WI38 (cell line): Measurements from ENCODE around the gene SERPINB2.

Experiments used
- H3K4me3 ChIP-seq: 2 replicates; pipeline ENCODE4 v1.5.1; 2011; ENCODE audit warnings: low read depth, mild to moderate bottlenecking, control low read depth, low read length
- CTCF ChIP-seq: IDR thresholded peaks from 2 replicates; pipeline ENCODE4 v1.5.1; 2012; ENCODE audit warnings: low read depth, mild to moderate bottlenecking, control low read depth, low read length

Gene SERPINB2, protein sequence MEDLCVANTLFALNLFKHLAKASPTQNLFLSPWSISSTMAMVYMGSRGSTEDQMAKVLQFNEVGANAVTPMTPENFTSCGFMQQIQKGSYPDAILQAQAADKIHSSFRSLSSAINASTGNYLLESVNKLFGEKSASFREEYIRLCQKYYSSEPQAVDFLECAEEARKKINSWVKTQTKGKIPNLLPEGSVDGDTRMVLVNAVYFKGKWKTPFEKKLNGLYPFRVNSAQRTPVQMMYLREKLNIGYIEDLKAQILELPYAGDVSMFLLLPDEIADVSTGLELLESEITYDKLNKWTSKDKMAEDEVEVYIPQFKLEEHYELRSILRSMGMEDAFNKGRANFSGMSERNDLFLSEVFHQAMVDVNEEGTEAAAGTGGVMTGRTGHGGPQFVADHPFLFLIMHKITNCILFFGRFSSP

DNA sequence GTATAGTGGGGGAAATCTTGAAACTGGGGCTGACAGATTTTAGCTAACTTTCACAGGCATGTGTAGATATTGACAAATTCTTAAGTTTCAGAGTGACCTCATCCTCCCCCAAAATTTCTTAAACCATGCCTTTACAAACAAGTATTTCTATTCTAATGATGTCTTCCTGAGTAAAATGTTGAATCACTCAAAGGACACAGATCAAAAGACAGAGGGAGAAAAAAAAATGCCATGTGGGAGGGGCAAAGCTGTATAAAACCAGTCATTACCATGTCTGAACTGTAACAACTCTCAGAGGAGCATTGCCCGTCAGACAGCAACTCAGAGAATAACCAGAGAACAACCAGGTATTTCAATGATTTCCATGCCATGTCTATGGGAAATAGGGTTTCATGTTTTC, at the start of gene SERPINB2:
Gene SERPINB2 (plus strand): TSS at position 282 of the 400 bp plus-strand sequence. CDS start 3,740 bp downstream, outside the sequence.
- TF ChIP-seq CTCF: no peak
- peak within 1 kb of the TSS; percentile 48 for H3K4me3 ChIP-seq

GRCh38 chr18:63843008-63843407, 44.5 kb upstream of the SERPINB2 start:
- TF ChIP-seq CTCF: no peak
- no peak overlapping the region for H3K4me3 ChIP-seq

DNA sequence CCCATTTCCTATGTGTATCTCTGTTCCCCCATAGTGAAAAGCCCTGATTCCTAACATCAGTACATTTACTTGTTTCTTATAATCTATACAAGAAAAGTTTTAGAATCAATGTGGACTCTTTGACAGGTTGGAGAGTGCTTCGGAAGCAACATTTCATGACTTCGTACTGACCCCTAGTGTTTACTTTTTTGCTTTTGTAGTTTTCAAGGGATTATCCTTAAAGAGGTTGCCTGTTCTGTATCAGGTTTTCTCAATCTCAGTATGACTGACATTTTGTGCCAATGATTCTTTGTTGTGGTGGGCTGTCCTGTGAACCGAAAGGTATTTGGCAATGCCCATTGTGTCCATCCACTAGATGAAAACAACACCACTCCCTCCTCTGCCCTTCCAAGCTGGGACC, 43.3 kb upstream of the SERPINB2 start:
- TF ChIP-seq CTCF: no peak
- H3K4me3 ChIP-seq: no peak overlapping the region

DNA sequence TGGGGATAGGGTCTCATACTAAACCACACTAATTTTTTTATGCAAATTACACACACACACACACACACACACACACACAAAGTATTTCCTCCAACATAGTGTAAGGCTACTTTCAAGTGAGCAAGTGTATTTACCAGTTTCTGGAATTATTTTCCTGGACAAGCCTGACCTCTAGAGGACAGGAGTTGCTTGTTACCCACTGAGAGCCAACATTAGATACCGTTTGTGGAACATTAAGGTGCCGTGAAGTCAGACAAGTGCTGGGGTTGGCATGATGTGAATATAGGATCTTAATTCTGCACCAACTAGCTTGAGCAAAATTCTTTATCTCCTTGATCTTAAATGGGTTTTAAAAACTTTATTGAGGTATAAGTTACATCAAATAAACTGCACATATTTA, 39.3 kb upstream of the SERPINB2 start:
- peak; percentile 53 for TF ChIP-seq CTCF
- H3K4me3 ChIP-seq: no peak overlapping the region

DNA sequence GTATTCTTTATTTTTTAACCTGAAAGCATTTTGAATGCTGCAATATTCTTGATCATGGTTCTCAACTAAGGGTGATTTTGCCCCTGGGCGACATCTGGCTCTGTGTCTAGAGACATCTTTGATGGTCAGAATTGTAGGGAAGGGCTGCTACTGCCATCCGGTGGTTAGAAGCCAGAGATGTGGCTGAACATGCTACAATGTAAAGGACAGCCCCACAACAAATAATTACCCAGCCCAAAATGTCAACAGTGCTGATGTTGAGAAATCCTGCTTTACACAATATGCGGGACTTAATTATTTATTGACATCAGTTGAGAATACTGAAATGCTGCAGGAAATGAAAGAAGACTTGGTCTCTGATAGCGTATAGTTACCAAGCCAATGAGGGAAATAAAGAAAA, 37.5 kb upstream of the SERPINB2 start:
- peak; percentile 53; the same call in 1 of the 2 replicates for TF ChIP-seq CTCF
- no peak overlapping the region for H3K4me3 ChIP-seq

DNA sequence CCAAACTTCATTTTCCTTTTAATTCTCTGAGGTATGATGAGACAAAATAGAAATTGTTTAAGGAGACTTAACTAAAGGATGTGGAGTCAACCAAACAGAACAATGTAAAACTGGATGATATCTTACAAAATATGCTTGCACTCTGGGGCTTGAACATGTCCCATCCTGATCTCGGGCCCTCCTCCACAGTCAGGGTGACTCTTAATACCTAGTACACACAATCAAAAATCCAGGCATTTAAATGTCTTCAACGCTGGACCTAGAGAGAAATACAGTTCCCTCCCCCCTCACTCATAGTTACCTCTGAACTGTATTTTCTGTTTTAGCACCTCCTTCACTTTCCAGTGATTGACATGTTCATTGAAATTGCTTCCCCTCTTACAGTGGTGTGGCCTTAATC, 36.9 kb upstream of the SERPINB2 start:
- H3K4me3 ChIP-seq: no peak overlapping the region
- TF ChIP-seq CTCF: no peak

DNA sequence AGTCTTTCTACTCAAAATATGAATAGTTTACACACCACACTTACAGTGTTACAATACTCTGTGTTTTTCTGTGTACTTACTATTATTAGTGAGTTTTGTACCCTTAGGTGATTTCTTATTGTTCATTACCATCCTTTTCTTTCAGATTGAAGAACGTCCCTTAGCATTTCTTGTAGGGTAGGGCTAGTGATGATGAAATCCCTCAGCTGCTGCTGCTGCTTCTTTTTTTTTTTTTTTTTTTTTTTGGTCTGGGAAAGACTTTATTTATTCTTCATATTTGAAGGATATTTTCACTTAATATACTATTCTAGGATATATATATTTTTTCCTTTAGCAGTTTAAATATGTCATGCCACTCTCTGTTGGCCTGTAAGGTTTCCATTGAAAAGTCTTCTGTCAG, 29.0 kb upstream of the SERPINB2 start:
- TF ChIP-seq CTCF: no peak
- no peak overlapping the region for H3K4me3 ChIP-seq
